ENCODE measurements around the gene SERPINB11.
"Not testable (repeated sequence)": the region's sequence is repeated elsewhere in the genome, so short reads cannot be mapped to it uniquely, and the experiment has no call there.

The SERPINB11 gene

GRCh38 chr18:63702660-63703059 lies at the start of gene SERPINB11:
TSS of gene SERPINB11 (plus strand) at chr18:63702960. CDS start at chr18:63710194, 7,234 bp downstream.
- DNase-seq: no peak

- not testable (repeated sequence) for DNase-seq
These were observed 43.8 kb upstream of the SERPINB11 start for GRCh38 chr18:63658920-63659319.

- DNase-seq: not testable (repeated sequence)
These were observed 41.0 kb upstream of the SERPINB11 start, which contains the start of gene SERPINB3 for GRCh38 chr18:63661750-63662149. TSS of gene SERPINB3 (minus strand) at chr18:63661893. CDS start at chr18:63661216, 677 bp downstream.

- no peak for DNase-seq
These were observed 38.2 kb upstream of the SERPINB11 start for GRCh38 chr18:63664571-63664970.

- no peak for DNase-seq
These were observed 26.0 kb upstream of the SERPINB11 start for GRCh38 chr18:63676526-63677323.

- DNase-seq: no peak
These were observed 25.1 kb upstream of the SERPINB11 start for GRCh38 chr18:63677500-63678225.

- no peak for DNase-seq
These were observed 22.7 kb upstream of the SERPINB11 start for GRCh38 chr18:63679820-63680606.

GRCh38 chr18:63681449-63682340 lies 21.1 kb upstream of the SERPINB11 start:
- no peak for DNase-seq

GRCh38 chr18:63683152-63683551 lies 19.6 kb upstream of the SERPINB11 start:
- DNase-seq: no peak

- DNase-seq: no peak
These were observed 18.9 kb upstream of the SERPINB11 start for GRCh38 chr18:63683890-63684289.

GRCh38 chr18:63684718-63685117 lies 18.0 kb upstream of the SERPINB11 start:
- no peak for DNase-seq

GRCh38 chr18:63686871-63687270 lies 15.9 kb upstream of the SERPINB11 start:
- DNase-seq: no peak

GRCh38 chr18:63689064-63689463 lies 13.7 kb upstream of the SERPINB11 start:
- DNase-seq: no peak

GRCh38 chr18:63697097-63697660 lies 5.6 kb upstream of the SERPINB11 start:
- no peak for DNase-seq

GRCh38 chr18:63700501-63700900 lies 2.3 kb upstream of the SERPINB11 start:
- DNase-seq: no peak

GRCh38 chr18:63701952-63702351 lies 808 bp upstream of the SERPINB11 start:
- no peak for DNase-seq

GRCh38 chr18:63705401-63705800 lies 2.6 kb downstream of the SERPINB11 start:
- no peak for DNase-seq

GRCh38 chr18:63707816-63708215 lies 5.1 kb downstream of the SERPINB11 start:
- DNase-seq: no peak

- no peak for DNase-seq
These were observed 5.9 kb downstream of the SERPINB11 start for GRCh38 chr18:63708650-63709049.

- DNase-seq: no peak
These were observed 23.1 kb downstream of the SERPINB11 start for GRCh38 chr18:63725682-63726480.

GRCh38 chr18:63730773-63731172 lies 28.0 kb downstream of the SERPINB11 start:
- no peak for DNase-seq
